Left forelimb (tissue), 1 donor: Measurements from ENCODE around the gene DRG1.
"Not testable (repeated sequence)": the region's sequence is repeated elsewhere in the genome, so short reads cannot be mapped to it uniquely, and the experiment has no call there.

ENCODE experiments used
- DNase-seq: peaks from one replicate; pipeline ENCODE4 v3.0.0-alpha.2; 2018; ENCODE audit warnings: low spot score

The DRG1 gene

DNA sequence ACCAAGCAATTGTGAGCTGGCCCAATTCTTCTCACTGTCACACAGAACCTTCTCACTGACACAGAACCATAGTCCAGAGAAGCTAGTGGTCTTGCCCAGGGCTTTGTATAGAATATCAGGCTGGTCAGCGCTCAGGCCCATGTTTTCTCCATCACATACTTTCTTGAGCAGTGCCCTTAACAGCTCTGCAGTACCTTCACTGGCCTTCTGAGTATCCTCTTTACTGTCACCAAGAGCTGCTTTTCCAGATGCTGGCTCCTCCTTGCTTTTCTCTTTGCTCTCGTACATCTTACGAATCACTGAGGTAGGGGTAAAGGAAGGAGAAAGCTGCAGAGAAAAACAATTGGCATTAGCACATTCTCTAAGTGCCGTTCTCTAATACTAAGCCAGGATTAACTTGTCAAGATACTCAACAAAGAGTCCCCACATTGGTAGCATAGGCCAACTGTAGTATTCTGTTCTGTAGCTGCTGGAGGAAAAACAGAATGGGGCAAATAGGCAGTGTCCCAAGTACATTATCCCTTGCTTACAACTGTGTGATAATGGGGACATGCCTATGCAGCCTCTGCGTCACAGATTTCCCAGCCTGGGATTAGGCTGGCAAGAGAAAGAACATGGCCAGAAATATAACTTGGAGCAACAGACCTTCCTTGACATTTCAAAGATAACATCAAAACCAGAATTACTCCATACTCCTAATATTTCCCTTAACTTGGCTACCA is 43.5 kb downstream of the DRG1 start:
- DNase-seq: no peak

DNA sequence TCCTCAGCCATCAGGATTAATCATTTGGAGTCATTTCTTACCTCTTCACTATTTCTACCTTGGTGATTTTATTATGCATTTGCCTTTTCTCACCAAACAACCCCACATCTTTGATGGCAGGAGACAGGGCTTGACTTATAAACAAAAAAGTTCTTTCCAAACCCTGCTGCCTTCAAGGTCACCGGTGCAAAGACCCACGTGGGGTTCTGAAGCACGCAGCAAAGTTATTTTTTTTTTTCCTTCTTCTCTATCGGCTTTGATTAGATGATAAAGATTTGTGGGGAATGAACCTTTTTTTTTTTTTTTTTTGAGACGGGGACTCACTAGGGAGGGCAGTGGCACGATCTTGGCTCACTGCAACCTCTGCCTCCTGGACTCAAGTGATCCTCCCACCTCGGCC is 44.1 kb downstream of the DRG1 start:
- no peak for DNase-seq

- no peak for DNase-seq
Observed at GRCh38 chr22:31445642-31446041, 46.2 kb downstream of the DRG1 start.

- DNase-seq: no peak
Observed at GRCh38 chr22:31446208-31446607, 46.8 kb downstream of the DRG1 start.

DNA sequence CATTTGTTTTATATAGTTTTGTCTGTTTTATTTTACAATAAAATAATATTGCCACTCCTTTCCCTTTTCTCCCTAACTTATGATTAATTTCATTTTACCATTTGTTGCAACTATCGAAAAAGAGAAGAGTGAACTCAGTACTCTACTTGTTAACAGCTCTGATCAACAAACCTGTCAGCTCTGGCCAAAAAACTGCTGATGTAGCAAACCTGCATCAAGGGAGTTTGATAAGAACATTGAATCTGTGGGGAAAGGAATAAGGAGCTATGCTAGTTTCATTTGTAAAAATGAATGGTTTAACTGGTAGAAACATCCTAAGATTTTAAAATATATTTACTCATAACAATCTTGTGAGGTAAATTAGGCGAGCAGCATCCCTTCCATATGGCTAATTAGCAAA is 47.4 kb downstream of the DRG1 start:
- no peak for DNase-seq

DNA sequence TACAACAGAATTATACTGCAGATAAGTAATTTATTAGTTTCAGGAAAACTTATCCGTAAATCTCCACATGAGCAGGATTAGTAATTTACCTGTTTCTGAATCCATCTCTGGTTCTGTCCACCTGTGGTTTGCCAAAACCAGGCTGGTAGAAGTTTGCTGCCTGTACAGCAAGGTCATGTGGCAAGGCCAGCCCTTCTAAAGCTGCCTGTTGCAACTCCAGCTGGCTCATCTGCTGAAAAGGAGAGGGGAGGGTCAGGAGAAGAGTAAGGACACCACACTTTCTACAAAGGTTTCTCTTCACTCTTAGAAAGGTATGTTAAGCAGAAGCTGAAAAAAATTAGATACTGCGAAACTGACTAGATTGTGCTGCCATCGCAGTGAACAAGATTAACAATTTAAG is 47.9 kb downstream of the DRG1 start:
- no peak for DNase-seq

GRCh38 chr22:31448382-31448781 is 49.0 kb downstream of the DRG1 start:
- no peak for DNase-seq

DNA sequence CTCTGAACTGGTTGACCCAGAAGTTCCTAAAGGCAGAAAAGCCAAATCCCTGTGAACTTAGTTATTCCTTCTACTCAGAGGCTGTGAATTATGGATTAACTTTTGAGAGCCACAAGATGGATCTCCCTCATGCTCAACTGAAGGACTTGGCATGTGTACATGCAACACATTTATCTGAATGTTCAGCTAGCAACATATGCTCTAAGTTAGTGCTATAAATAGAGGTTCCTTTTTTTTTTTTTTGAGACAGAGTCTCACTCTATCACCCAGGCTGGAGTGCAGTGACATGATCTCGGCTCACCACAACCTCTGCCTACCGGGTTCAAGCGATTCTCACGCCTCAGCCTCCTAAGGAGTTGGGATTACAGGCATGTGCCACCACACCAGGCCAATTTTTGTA is 50.1 kb downstream of the DRG1 start:
- no peak for DNase-seq

DNA sequence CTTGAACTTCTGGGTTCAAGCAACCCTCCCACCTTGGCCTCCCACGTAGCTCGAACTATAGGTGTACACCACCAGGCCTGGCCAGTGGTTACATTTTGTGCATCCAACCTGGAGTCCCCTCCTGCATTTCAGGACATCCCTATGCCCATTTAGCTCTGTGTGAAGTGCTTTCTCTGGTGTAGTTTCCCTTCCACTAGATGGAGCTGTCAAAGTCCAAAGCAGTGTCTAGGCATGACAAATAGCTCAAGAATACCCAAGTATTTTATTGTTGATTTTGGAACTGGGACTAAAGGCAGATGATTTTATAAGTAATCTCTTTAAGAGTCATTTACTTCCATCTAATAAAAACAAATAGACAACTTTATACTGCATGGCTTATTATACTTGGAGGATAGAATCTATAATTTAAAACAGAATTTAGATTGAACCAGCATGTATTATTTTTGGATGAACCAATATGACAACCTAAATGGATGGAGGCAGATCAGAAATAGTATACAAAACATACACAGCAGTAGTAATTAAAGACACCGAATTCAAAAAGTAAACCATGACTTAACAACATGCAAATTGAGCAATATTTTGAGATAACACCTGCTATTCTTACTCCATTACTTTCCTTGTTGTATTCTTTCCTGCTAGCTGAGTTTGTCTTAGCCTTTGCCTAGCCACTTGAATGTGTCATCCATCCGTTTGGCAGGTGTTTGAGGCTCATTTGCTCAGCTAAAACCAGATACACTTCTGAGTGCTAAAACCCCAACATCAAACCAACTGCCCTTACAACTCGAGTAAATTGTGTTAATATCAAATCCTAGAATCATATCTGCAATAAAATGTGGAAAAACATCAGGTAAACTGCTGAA is 52.5 kb downstream of the DRG1 start:
- DNase-seq: no peak

DNA sequence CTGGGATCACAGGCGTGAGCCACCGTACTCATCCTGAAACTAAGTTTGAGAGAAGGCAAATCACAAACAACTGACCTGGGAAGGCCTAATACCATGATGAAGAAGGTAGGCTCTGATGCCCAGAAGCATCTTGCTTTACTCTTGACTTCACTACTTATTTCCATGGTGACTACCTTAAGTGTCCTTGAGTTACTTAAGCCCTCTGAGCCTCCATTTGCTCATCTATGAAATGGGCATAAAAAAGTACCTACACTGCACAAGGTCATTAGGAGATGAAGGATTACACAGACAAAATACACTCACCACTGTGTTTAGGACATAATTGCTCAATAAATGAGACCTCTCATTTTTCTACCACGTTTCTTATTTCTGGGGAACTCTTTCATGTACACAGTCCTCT is 62.3 kb downstream of the DRG1 start:
- no peak for DNase-seq

- DNase-seq: no peak
Observed at GRCh38 chr22:31465307-31465706, 65.9 kb downstream of the DRG1 start.

DNA sequence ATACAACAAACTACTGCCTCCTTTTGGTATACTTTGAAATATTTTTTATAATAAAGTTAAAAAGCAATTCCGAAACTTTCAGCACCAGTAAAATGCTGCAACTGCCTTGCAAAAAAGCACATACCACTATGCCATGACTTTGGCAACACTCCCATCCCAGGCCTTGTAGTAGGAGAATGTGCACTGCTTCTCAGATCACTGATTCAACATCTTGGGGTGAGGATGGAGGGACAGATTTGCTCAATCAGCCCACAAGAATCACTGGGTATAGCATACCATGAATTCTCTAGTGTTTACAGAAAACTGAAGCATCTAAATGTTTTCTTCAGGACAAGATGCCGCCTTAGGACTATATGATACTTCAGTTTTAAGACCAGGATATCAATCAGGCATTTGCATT is 75.3 kb downstream of the DRG1 start:
- no peak for DNase-seq

GRCh38 chr22:31475800-31476199 is 76.4 kb downstream of the DRG1 start:
- no peak for DNase-seq

- no peak for DNase-seq
Observed at GRCh38 chr22:31477329-31477728, 77.9 kb downstream of the DRG1 start.

DNA sequence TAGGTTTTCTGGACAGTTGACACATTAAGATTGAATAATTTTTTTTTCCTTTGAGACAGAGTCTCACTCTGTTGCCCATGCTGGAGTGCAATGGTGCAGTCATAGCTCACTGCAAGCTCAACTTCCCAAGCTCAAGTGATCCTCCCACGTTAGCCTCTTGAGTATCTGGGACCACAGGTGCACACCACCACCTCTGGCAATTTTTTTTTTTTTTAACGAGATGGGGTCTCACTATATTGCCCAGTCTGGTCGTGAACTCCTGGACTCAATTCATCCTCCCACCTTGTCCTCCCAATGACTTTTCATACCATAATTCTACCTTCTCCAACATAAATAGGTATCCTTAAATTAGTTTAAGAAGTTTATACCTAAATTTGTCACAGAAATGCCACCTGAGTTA is 81.7 kb downstream of the DRG1 start:
- no peak for DNase-seq

GRCh38 chr22:31482470-31482869 is 83.1 kb downstream of the DRG1 start:
- not testable (repeated sequence) for DNase-seq
